Activated naive CD4-positive, alpha-beta T cell treated with anti-CD3 and anti-CD28 coated beads for 36 hours (primary cell): ENCODE results near the gene ATXN7L1. TPM values are rescaled to one million over a fixed set of nuclear protein-coding genes. Genes with fewer than 3 reads are reported as not detected.

Experiments used
- CTCF ChIA-PET: fragments of 350-600 bp; sonication (Branson Sonifier 250); formaldehyde crosslinking; loops from one replicate; lab custom pipeline; 2021; ENCODE audit warnings: antibody characterized with exemption; lab: Charles Lee
- DNase-seq: peaks from one replicate; pipeline ENCODE4 v3.0.0-alpha.2; 2020
- H3K27ac Mint-ChIP-seq: one replicate; pipeline ENCODE4 v1.8.0; 2021; ENCODE audit warnings: mild to moderate bottlenecking, mixed read lengths
- H3K27me3 Mint-ChIP-seq: one replicate; pipeline ENCODE4 v1.8.0; 2021; ENCODE audit warnings: low read depth, mixed read lengths
- H3K36me3 Mint-ChIP-seq: one replicate; pipeline ENCODE4 v1.8.0; 2021; ENCODE audit warnings: low read depth, mixed read lengths
- H3K4me1 Mint-ChIP-seq: one replicate; pipeline ENCODE4 v1.8.0; 2021; ENCODE audit warnings: low read depth, mixed read lengths
- H3K4me3 Mint-ChIP-seq: one replicate; pipeline ENCODE4 v1.8.0; 2021; ENCODE audit warnings: mild to moderate bottlenecking, moderate library complexity, mixed read lengths
- H3K9me3 Mint-ChIP-seq: one replicate; pipeline ENCODE4 v1.8.0; 2021; ENCODE audit warnings: mixed read lengths
- intact Hi-C: fragments of 100-400 bp; cut with micrococcal nuclease; formaldehyde crosslinking; loops from one replicate; pipeline ENCODE4 v1.15.1; 2023
- total RNA-seq, 2 experiments: library from RNA; stranded (reverse); gene quantifications; one replicate each; pipeline ENCODE4 v1.2.3, GENCODE V29; 2021

The ATXN7L1 gene
- total RNA-seq, 2 experiments from 2014 or later, result 8.8 to 9.2 TPM

GRCh38 chr7:105675934-105676371 lies 200.4 kb downstream of the ATXN7L1 start:
- no peaks in the 10 kb centered on the region for H3K9me3 Mint-ChIP-seq
- intact Hi-C loops, result loop anchor here (2.0 to 10.0 kb wide), 8 partner anchors 86 to 1493 kb away; partner anchors contain the start of genes HBP1, KMT2E, NAMPT and RINT1
- CTCF ChIA-PET, result interaction anchor here (0.8 to 1.4 kb wide), 4 partner anchors 13 to 133 kb away, joined by 4 to 8 read pairs (median 4); no protein-coding TSS in a partner anchor
- peak overlapping the region; percentile 72 for H3K27ac Mint-ChIP-seq
- H3K4me1 Mint-ChIP-seq, result peaks cover 72% of the 10 kb centered on the region
- peaks cover 7% of the 10 kb centered on the region for H3K36me3 Mint-ChIP-seq
- DNase-seq, result peak; percentile 87
- peak overlapping the region; percentile 38 for H3K4me3 Mint-ChIP-seq
- no peaks in the 10 kb centered on the region for H3K27me3 Mint-ChIP-seq

GRCh38 chr7:105674200-105674920 lies 202.0 kb downstream of the ATXN7L1 start:
- Mint-ChIP-seq H3K9me3 (no peaks in the 10 kb centered on the region), H3K36me3 (peaks cover 7% of the 10 kb centered on the region), H3K4me1 (peaks cover 69% of the 10 kb centered on the region), H3K4me3 (no peak overlapping the region), H3K27ac (peak overlapping the region; percentile 76), H3K27me3 (no peaks in the 10 kb centered on the region)
- DNase-seq, result peak; percentile 69
- CTCF ChIA-PET, result interaction anchor here (0.5 to 8.1 kb wide), 8 partner anchors 13 to 370 kb away, joined by 3 to 55 read pairs (median 4); no protein-coding TSS in a partner anchor
- intact Hi-C loops, result loop anchor here (1.0 to 10.0 kb wide), 3 partner anchors 17 to 610 kb away; partner anchors contain the start of gene NAMPT

DNA sequence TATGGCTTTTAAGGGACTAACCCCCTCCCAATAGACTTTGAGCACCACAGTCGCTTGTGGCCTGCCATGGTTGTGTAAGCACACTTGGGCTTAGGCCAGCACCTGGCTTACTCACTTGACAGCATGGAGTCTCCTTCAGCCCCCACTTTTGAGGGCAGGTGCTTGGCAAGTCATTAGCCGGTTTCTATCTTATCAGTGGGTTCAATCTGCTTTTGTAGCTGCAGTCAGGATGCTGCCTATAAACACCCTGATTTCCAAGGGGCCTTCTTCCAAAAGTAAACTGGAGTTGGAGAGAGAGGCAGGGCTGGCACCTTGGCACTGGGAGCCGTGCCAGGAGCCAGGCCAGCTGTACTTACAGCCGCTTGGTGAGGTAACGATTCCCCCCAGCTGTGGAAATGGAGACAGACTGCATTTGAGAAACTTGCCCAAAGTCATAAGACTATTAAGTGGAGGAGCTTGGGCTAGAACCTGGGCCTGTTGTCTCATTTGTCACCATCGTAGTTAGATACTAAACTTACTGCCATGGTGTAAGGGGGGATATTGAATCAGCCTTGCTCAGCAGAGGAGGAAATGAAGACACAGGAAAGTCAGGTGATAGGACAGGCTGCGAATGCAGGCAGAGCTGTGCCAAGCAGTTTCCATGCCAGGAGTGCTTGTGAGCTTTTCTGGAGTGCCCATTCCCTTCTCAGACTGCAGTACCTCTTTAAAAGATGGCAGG lies 202.9 kb downstream of the ATXN7L1 start:
- H3K4me3 Mint-ChIP-seq, result no peak overlapping the region
- peak; percentile 24 for DNase-seq
- H3K36me3 Mint-ChIP-seq, result peaks cover 4% of the 10 kb centered on the region
- no peaks in the 10 kb centered on the region for H3K27me3 Mint-ChIP-seq
- intact Hi-C loops, result loop anchor here (1.0 to 10.0 kb wide), 4 partner anchors 18 to 611 kb away; partner anchors contain the start of gene NAMPT
- H3K27ac Mint-ChIP-seq, result peak overlapping the region; percentile 76
- CTCF ChIA-PET, result interaction anchor here (0.5 to 8.1 kb wide), 9 partner anchors 12 to 370 kb away, joined by 3 to 55 read pairs (median 4); no protein-coding TSS in a partner anchor
- no peaks in the 10 kb centered on the region for H3K9me3 Mint-ChIP-seq
- peaks cover 61% of the 10 kb centered on the region for H3K4me1 Mint-ChIP-seq

DNA sequence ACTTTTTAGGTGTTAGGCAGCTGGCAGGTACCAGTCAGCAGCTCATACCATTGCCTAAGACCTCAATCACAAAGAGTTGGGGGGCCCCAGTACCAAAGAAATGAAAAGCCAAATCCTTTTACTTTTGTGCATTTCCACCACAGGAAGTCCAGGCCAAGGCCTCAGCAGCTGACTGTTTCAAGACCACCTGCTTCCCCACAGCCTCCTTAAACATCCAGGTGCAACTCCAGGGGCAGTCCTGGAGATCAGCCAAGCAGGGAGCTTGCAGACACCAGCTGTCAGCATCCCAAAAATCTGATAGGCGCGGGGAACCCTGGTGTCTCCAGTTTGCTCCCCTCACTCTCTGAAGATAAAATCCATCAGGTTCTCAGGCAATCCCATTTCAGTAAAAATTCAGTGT lies 203.6 kb downstream of the ATXN7L1 start:
- intact Hi-C loops, result loop anchor here (1.0 to 10.0 kb wide), 2 partner anchors 356 to 612 kb away; partner anchors contain the start of gene NAMPT
- CTCF ChIA-PET, result interaction anchor here (1.0 to 8.1 kb wide), 5 partner anchors 11 to 20 kb away, joined by 3 to 55 read pairs (median 4); no protein-coding TSS in a partner anchor
- Mint-ChIP-seq H3K27me3 (no peaks in the 10 kb centered on the region), H3K9me3 (no peaks in the 10 kb centered on the region), H3K36me3 (peaks cover 2% of the 10 kb centered on the region), H3K4me3 (no peak overlapping the region), H3K4me1 (peaks cover 54% of the 10 kb centered on the region), H3K27ac (no peak overlapping the region)
- DNase-seq, result no peak

DNA sequence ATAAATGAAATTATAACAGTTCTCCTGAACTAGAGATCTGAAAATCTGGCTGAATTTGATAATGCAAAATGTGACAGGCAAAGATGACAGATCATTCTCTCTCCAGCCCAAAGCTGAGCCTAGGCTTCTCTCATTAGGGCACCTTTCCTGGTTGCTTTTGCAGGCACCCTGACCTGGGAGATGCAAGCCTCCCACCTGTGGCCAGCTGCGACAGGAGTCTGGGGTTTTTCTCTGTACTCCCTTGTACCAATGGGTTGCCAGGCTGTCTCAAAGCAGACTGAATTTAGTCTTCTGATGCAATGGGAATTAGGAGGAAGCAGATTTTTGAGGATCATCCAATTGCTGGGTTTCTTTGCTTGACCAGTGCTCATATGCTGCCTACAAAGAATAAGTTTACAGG lies 210.1 kb downstream of the ATXN7L1 start:
- DNase-seq, result no peak
- H3K27ac Mint-ChIP-seq, result no peak overlapping the region

GRCh38 chr7:105665684-105666083 lies 210.7 kb downstream of the ATXN7L1 start:
- no peaks in the 10 kb centered on the region for H3K9me3 Mint-ChIP-seq
- H3K27me3 Mint-ChIP-seq, result no peaks in the 10 kb centered on the region
- no peaks in the 10 kb centered on the region for H3K4me1 Mint-ChIP-seq
- no peak for DNase-seq
- no peak overlapping the region for H3K4me3 Mint-ChIP-seq
- H3K27ac Mint-ChIP-seq, result no peak overlapping the region
- peaks cover 18% of the 10 kb centered on the region for H3K36me3 Mint-ChIP-seq
- CTCF ChIA-PET, result no interaction called here
- intact Hi-C loops, result no loop called here

More for the DNA sequence above, 210.1 kb downstream of the ATXN7L1 start:
- H3K4me1 Mint-ChIP-seq, result no peaks in the 10 kb centered on the region
- CTCF ChIA-PET, result no interaction called here
- H3K9me3 Mint-ChIP-seq, result no peaks in the 10 kb centered on the region
- H3K27me3 Mint-ChIP-seq, result no peaks in the 10 kb centered on the region
- H3K4me3 Mint-ChIP-seq, result no peak overlapping the region
- intact Hi-C loops, result no loop called here
- H3K36me3 Mint-ChIP-seq, result peaks cover 15% of the 10 kb centered on the region

DNA sequence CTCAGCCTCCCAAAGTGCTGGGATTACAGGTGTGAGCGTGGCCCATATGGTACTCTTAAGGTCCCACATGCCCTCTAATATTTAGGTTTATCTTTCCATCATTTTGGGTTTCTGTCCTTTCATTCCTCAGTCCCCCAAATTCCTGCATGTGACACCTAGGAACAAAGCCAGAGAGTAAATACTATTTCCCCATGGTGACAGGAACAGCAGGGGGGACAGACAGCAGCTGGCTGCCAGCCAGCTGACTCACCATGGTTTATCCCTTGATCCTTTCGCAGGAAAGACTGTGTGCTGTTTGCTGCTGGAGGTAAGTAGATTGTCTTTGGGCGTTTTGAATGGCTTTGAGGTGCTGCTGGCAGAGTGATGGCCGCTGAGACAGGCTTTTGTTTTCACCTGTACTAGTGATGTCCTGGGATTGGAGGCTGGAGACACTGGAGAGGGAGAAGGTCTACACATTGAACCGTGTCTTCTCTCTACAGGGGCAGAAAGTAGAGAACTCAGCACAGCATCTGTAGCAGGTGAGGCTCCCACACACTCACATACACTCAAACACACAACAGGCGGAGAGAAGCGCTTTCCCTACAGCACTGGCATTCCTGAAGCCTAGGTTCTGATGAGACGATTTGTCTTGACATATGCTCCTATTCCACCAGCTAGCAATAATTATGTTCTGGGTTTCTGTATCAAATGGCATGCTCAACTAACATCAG lies 211.4 kb downstream of the ATXN7L1 start:
- DNase-seq, result no peak
- Mint-ChIP-seq H3K27me3 (no peaks in the 10 kb centered on the region), H3K27ac (no peak overlapping the region), H3K36me3 (peaks cover 21% of the 10 kb centered on the region), H3K4me3 (no peak overlapping the region), H3K4me1 (no peaks in the 10 kb centered on the region), H3K9me3 (no peaks in the 10 kb centered on the region)
- CTCF ChIA-PET, result no interaction called here
- intact Hi-C loops, result no loop called here

- no peak for DNase-seq
- Mint-ChIP-seq H3K27me3 (no peaks in the 10 kb centered on the region), H3K36me3 (peaks cover 26% of the 10 kb centered on the region), H3K4me1 (no peaks in the 10 kb centered on the region), H3K4me3 (no peak overlapping the region), H3K9me3 (no peaks in the 10 kb centered on the region), H3K27ac (no peak overlapping the region)
- CTCF ChIA-PET, result interaction anchor here (0.6 to 1.6 kb wide), 10 partner anchors 8 to 379 kb away, joined by 3 to 5 read pairs (median 4); no protein-coding TSS in a partner anchor
- intact Hi-C loops, result no loop called here
Measured at GRCh38 chr7:105662998-105663397, 213.4 kb downstream of the ATXN7L1 start.

DNA sequence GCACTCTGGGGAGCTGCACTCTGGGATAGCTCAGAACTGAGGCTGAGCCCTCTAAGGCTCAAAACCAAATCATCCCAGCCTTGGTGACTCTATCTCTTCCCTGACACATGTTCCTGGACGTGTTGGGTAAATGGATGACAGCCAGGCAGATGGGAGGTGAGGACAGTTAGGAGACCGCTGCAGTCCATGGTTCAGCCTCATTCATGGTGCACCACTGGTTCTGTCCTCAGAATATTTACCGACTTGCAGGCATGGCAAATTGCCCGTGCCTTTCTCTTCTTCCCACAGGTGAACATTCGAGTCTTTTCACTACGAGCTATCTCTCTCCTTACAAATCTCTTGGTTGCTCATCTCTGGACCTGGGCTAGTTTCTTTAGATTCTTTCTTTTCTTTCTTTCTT lies 214.8 kb downstream of the ATXN7L1 start:
- no peak overlapping the region for H3K4me3 Mint-ChIP-seq
- no peaks in the 10 kb centered on the region for H3K9me3 Mint-ChIP-seq
- intact Hi-C loops, result no loop called here
- H3K27ac Mint-ChIP-seq, result no peak overlapping the region
- CTCF ChIA-PET, result interaction anchor here (1.0 to 1.5 kb wide), 3 partner anchors 12 to 381 kb away, joined by 3 to 4 read pairs (median 4); no protein-coding TSS in a partner anchor
- H3K27me3 Mint-ChIP-seq, result no peaks in the 10 kb centered on the region
- H3K36me3 Mint-ChIP-seq, result peaks cover 27% of the 10 kb centered on the region
- DNase-seq, result no peak
- peaks cover 2% of the 10 kb centered on the region for H3K4me1 Mint-ChIP-seq

DNA sequence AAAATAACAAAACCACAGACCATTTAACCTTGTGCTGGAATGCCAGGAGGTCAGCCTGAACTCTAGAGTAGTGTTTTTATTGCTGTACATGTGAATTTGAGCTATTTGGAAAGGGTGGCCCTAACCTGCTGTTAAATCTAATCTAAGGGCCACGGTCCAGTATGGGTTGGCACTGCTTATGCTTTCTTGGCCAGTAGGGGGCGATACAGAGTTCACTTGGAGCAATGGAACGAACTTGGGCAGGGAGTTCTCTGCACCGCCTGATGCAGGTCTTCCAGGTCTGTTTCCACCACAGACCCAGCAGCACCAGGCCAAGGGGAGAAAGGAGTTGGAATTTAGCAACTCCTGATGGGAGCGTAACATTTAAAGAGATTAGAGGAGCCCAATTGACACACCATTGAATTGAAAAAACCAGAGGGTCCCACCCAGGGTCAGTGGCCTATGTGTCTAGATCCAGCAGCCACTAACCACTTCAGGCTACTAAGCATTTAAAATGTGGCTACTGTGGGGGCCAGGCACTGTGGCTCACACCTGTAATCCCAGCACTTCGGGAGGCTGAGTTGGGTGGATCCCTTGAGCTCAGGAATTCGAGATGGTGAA lies 219.4 kb downstream of the ATXN7L1 start:
- CTCF ChIA-PET, result interaction anchor here (0.5 to 3.8 kb wide), 49 partner anchors 10 to 510 kb away, joined by 3 to 55 read pairs (median 4); partner anchors contain the start of gene RINT1
- H3K27me3 Mint-ChIP-seq, result no peaks in the 10 kb centered on the region
- peaks cover 16% of the 10 kb centered on the region for H3K36me3 Mint-ChIP-seq
- H3K27ac Mint-ChIP-seq, result no peak overlapping the region
- H3K4me1 Mint-ChIP-seq, result peaks cover 2% of the 10 kb centered on the region
- intact Hi-C loops, result loop anchor here (1.0 to 2.0 kb wide), 2 partner anchors 104 to 352 kb away; no protein-coding TSS in a partner anchor
- H3K9me3 Mint-ChIP-seq, result no peaks in the 10 kb centered on the region
- DNase-seq, result peak; percentile 83
- no peak overlapping the region for H3K4me3 Mint-ChIP-seq
